Middle frontal gyrus (tissue), 1 donor: ENCODE data around the gene CAMK1D.
"Not testable (repeated sequence)": the region's sequence is repeated elsewhere in the genome, so short reads cannot be mapped to it uniquely, and the experiment has no call there.

ENCODE experiments used
- DNase-seq: peaks from one replicate; pipeline ENCODE4 v3.0.0-alpha.2; 2015; ENCODE audit warnings: low spot score; ENCODE audit errors: extremely low spot score

CAMK1D gene

DNA sequence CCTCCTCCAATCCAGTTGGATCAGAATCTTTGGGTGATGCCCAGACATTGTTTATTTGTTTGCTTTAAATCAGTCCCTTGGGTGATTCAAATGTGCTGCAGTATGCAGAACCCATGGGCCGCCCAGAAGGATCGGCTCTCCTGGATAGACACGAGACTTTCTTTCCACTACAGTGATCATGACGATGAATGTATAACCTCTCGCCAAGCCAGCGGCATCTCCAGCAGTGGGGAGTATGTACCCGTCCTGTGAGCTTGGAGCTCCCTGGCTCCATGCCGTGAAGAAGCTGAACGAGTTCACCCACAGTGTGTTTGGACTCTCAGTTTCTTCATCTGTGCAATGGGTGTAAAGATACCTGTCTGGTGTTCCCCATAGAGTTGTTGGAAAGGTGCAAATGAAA is 162.3 kb downstream of the CAMK1D start:
- no peak for DNase-seq

DNA sequence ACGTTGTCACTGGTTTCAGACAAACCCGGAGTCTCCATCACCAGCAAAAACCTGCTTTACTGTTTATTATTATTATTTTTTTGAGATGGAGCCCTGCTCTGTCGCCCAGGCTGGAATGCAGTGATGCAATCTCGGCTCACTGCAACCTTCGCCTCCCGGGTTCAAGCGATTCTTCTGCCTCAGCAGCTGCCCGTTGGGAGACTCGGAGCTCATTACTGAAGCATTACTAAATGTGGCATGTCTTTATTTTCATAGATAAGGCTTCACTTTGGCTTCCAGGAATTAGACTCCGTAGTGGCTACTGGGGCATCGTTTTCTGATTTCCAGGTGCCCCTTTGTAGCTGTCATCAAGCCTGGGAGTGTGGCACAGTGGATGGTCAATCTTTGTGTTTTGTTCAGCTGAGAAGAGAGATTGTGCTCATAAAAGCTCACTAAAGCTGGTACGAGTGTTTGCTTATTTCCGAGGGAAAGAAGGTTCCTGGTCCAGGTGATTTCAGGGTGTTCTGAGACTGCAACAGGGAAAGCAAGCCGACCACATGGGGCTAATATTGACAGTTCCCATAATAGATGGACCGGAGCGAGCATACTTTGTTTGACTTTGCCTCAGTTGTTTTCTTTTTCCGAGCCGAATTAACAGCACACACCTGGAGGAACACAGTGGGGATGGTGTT is 163.1 kb downstream of the CAMK1D start:
- no peak for DNase-seq

DNA sequence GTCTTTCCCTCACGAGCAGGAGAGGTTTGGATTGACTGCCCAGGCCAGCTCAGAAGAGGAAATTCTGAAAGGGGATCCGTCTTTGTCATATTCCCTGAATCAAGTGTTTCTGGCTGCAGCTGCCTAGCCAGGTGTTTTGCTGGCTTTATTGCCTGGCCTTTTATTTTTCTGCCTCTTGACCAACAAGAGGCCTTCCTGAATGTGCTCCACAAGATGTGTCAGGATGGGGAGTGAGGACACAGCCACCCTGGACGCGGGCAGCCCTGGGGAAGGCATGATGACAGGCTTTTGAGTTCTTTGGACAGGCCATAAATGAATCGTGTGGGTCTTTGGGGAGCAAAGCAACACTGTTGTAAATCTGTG is 163.6 kb downstream of the CAMK1D start:
- DNase-seq, result no peak

DNA sequence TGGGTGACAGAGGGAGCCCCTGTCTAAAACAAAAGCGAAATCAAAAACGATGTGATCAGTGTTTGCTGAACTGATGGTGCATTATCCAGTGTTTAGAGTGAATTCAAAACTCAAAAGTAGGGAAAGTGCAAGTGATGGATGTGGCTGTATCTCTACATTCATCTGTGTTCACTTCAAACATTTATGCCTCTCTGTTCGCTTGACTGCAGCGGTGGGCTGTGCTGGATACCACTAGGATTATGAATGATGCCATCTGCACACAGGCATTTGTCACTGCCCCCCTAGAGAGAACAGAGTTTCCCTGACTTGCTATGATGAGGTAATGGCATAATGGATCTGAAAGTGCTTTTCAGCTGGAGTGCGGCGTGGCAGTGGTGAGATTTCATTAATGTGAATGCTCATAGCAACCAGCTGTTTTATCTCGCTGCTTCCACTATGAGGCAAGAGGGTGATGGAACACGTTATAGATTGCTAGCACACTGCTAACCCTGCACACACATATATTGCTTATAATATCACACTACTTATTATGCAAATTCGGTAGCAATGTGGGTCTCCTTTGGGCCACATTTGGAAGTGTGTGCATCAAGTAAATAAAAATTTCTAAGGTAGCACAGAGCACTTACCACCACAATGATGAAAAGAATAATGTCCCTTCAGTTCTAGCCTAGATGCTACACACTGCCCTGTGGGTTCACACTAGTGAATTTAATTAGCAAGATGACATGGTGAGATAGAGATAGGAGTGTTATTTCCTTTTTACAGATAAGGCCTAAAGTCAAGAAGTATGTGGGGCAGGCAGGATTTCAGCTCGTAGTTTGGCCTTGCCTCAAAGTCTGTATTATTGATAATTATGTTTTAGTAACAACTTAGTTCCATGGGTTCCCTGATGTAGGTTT is 164.7 kb downstream of the CAMK1D start:
- DNase-seq, result no peak

DNA sequence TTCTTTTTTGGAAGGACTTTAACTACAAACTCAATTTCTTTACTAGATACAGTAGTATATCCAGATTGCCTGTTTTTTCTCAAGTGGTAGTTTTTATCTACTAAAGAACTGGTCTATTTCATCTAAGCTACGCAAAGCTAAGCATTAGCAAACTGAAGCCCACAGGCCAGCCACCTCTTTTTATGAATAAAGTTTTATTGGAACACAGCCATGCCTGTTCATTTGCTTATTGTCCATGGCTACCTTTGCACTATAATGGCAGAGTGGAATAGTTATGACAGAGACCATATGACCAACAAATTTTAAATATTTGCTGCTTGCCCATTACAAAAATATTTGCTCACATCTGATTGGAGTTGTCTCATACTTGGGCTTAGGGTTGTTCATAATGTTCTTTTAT is 168.7 kb downstream of the CAMK1D start:
- DNase-seq, result no peak

DNA sequence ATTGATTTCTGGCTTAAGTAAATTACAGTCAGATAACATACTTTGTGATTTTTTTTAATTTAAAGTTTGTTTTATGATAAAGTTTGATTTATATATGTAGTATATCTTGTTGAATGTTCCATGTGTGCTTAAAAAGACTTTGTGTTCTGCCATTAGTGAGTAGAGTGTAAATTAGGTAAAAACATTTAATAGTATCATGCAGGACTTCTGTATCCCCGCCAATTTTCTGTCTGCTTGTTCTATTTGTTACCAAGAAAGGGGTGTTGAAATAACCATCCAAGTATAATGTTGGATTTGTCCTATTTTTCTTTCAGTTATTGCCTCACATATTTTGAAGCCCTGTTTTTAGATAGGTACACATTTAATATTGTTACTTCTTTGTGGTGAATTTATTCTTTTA is 172.1 kb downstream of the CAMK1D start:
- DNase-seq, result no peak

DNA sequence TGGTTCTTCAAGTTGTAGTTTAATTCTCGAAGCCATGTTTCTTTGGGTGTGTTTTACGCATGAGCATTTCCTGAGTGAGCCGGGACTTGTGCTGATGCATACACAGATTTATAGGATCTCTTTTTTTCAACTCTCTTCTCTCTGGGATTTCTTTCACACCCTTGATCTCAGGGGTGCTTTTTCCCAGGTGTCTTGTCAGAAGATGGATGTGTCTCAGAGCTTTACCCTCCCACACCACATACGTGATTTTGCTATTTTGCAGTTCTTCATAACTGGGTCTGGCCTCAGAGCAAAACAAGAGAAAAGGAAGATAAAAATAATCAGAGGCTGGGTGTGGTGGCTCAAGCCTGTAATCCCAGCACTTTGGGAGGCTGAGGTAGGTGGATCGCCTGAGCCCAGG is 177.0 kb downstream of the CAMK1D start:
- no peak for DNase-seq

DNA sequence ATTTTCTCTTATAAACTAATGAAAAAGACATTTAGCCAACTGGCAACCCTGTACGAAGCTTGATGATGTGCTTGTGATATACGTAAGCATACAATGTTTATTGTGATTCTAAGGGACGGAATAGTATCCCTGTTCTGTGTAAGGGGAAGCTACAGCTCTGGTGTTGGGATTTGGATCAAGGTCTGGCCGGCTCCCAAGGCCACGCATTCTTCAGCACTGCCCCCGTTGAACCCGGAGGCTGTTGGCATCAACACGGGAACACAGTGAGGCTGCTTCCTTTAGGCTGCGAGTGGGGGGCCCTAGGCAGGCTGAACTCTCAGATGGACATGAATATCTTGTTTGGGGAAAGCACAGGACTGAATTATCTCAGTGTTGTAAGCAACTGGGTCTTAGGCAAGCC is 180.6 kb downstream of the CAMK1D start:
- DNase-seq, result no peak

DNA sequence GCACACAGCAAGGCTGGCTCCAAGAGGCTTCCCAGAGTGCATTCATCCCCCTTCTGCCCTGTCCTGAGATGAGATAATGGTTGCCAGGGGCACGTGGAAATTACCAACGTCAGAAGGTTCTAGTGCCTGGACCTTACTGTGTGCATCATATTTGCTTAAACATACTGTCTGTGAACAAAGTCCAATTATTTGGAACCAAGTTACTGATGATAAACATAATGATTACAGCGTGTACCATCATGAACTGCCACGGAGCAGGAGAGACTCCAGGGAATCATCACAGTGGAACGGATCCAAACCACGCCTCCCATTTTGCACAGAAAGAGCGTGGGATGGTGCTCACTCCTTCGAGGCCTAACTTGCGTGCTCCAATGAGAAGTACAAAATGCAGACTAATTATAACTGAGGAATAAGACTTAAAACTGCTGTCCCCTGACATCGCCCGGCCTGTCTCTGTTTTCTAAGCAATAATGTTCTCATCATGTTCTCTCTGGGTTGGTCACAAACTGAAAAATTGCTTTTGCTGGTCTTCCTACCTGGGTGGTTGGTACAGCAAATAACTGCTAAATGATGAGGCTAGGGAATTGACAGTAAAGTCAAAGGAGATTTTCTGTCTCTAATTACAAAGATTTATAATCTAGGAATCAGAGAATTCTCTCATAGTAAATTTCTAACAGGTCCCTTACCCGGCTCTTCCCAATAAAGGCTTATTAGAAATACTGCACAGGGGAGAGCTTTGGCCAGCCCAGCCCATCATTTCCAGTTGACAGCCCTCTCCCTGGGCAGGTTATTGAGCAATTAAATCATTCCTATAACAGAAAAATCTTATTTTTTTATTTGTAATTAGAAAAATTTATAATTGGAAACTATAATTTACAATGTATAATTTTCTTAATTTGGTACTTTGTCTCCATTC is 182.2 kb downstream of the CAMK1D start:
- no peak for DNase-seq

DNA sequence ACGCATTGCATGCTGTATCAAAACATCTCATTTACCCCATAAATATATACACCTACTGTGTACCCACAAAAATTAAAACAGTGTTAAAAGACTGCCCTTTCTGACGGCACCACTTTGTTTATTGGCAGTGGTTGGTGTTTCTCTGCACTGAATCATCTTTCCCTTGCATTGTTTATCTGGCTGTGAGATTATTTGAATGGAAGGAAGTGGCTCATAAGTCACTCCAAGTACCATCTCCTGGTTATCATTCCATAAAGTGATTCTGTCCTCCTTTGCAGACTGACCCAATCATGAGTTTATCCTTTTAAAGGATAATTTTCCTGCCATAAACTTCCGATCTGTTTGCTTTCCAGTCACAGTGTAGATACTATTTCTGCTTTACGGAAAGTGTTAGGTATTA is 183.8 kb downstream of the CAMK1D start:
- DNase-seq, result no peak

DNA sequence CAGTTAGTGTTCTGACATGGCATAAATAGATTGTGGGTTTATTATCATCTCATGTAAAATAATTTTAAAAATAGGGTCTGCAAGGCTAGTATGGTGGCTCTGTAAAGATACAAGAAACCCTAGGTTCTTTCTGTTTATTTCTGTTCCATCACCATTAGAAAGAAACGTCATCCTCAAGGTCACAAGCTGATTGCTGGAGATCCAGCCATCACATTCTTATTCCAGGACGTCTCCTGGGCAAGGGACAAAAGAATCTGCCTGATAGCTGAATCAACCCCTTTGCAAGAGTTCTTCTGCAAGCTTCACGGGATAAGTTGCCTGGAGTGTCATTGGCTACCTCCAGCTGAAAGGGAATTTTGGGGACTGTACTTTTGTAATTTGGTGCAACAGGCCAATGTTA is 184.4 kb downstream of the CAMK1D start:
- DNase-seq, result no peak

DNA sequence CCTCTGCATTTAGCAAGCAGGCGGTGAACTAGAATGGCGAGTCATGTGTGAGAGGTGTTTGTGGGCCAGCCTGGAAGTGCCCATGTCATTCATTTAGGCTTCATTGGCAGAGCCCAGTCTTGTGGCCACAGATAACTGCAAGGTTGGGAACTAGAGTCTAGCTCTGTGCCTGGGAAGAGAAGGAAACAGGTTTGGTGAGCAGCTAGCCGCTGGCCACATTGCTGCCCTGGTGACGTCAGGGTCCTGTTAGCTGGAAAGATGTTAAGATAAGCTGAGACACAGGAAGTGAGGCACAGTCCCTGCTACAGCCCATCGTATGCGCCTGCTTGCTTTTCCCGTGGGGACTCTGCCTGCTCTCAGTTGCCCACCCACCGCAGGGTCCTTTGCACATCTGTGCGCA is 185.5 kb downstream of the CAMK1D start:
- no peak for DNase-seq

DNA sequence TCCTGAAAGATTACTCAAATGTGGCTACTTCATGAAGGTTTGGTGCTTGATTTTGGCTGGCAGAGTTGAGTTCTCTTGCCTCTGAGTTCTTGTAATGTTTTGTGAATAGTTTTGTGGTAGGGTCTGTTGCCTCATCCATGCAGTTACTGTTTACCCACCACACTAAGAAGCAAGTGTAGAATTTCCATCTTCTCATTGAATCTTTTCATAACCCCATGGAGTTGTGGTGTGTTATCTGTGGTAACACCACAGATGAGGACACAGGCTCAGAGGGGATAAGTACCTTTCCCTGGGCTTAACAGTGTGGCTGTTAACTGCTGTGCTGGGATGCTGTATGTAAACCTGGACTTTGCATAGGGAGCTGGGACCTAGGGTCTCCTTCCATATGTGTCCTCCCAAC is 186.3 kb downstream of the CAMK1D start:
- no peak for DNase-seq

DNA sequence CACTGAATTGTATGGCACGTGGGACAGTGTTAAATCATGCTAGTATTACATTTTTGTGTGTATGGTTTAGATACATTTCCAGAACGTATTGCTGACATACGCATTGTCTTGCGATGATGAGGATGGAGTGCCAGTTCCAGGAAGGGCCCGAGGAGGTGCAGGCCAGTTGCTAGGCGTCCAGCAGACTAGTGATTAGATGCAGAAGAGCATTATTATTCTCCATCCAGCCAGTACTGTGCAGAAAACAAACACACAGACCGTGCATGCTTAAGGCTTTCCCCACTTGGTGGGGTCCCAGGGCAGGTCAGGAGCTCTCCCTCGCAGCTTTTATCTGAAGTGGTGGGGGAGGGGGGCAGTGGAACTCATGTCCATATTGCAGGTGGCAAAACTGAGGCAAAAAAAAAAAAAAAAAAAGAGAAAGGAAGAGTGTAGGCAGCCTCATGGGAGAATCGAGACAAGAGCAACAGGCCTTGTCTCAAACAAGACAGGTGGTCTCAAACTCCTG is 189.2 kb downstream of the CAMK1D start:
- no peak for DNase-seq

DNA sequence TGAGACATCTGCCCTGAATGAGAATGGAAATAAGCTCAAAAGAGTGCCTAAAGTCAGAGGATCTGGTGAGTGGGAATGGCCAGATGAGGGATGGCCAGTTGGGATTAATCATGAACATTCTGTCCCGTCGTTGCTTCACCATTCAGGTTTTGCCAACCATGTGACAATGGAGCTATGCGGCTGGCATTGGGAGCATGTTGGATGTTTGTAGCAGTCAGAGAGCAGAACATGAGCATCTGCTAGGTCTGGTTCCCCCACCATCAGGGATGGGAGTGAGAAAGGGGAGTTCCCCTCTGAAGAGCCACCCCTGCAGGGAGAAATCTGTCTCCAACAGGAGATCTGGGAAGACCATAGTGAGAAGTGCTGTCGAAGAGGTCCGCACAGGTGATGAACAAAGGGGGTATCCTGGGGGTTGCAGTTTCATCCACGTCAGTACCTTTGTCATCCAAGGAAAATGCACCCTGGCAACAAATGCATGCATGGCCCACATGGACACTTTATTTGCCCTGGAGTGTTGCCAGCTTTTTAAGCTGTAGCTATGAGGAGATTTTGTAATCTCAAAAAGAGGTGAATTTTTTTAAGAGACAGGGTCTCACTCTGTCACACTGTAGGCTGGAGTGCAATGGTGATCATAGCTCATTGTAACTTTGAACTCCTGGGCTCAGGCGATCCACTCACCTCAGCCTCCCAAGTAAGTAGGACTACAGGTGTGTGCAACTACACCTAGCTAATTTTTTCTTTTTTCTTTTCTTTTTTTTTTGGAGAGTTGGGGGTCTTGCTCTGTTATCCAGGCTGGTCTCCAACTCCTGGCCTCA is 190.2 kb downstream of the CAMK1D start:
- DNase-seq, result no peak

DNA sequence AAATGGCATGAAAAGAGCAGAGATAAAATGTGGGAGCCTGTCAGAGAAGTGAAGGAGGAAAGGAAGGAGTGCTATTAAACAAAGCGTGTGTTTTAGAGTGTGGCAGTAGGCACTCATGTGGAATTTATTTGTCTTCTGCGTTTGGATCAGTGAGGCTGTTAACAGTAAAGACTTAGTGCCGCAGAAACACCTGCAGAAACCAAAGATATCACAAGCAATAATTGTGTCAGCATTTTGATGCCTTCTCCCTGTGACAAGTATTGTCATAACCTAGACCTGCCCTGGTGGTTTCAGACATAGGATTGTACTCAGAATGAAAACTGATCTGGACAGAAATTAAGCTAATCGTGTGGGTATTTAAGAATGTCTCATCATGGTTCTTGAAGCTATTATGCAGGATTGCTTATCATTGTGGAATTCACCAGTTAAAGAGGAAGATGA is 191.0 kb downstream of the CAMK1D start:
- DNase-seq, result no peak

DNA sequence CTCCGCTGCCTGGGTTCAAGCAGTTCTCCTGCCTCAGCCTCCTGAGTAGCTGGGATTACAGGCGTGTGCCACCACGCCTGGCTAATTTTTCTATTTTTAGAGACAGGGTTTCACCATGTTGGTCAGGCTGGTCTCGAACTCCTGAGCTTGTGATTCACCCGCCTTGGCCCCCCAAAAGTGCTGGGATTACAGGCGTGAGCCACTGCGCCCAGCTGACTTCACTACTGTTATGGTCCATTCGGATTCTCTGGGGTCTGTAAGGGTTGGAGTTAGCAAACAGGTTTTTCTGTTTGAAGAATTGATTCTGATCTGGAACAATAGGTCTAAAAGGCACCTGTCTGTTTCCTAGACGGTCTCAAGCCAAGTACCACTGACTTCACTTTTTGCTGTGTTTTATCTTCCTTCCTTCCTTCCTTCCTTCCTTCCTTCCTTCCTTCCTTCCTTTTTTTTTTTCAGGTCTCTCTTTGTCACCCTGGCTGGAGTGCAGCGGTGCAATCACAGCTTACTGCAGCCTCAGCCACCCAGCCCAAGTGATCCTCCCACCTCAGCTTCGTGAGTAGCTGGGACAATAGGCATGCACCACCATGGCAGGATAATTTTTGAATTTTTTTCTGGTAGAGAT is 192.2 kb downstream of the CAMK1D start:
- no peak for DNase-seq

DNA sequence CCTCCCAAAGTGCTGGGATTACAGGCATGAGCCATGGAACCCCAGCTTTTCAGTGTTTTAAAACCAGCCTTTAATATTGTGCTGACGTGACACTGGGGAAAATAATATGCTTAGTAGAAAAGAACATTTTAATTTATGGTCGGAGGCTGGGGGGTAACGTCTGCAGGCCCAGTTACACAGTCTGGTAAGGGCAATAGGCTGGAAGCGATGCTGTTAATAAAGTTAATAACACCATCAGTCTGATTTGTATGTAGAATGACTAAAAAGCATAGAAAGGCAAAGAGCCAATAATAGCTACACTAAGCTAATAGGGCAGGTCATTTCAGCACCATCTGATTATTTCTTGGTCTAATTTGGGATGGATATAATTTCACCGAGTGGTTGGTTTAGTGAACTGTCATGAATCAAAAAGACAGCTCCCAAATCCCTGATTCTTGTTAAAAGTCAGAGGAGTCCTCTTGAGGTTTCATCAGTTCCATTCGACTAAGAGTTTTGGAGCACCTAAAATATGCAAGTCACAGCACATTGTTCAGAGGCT is 192.9 kb downstream of the CAMK1D start:
- DNase-seq, result no peak

DNA sequence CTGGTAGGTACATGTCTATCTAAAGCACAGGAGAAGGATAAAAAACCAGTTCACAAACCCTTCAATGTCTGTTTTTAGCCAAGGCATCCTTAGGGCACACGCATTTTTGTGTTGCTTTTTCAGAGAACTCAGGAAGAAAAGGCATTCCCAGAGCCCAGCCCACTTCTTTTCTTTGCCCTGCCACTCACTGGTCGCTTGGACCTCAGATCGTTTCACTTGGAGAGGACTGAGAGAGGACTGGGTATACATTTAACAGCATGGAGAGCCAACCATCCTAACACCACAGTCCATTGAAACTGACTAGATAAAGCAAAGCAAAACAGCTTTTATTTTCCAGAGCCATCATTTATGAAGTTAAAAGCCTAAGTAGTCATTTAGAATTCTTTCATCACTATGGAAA is 194.2 kb downstream of the CAMK1D start:
- DNase-seq, result no peak

DNA sequence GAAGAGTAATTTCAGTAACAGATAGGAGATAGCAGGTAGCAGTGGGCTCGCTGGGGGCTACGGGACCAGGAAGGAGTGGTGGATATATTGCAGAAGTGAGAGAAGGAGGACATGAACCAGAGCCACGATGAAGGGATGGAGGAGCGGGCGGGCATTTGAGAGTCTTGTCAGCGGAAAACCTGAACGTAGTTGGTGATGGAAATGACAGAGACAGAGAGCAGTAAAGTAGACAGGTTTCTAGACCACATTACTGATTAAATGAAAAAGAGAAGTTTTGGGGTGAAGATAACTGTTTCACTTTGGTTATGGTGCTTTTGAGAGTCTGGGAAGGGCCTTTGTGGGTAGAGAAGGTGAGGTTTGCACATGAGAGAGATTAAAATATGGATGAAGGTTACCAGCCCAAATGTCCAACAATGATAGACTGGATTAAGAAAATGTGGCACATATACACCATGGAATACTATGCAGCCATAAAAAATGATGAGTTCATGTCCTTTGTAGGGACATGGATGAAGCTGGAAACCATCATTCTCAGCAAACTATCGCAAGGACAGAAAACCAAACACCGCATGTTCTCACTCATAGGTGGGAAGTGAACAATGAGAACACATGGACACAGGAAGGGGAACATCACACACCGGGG is 196.9 kb downstream of the CAMK1D start:
- DNase-seq, result not testable (repeated sequence)
